ENCODE results near the gene PATE2. TPM values are rescaled to one million over a fixed set of nuclear protein-coding genes. Genes with fewer than 3 reads are reported as not detected.

The PATE2 gene
- not detected in 2 replicates for total RNA-seq (2014; rRNA removed; shearing (Covaris generic); ENCODE audit: low replicate concordance)

- DNase-seq (ENCODE audit: low read depth), result no peak
- in situ Hi-C loops (cut with HindIII; ENCODE audit: low pct_unique_long_range_greater_than_20kb, low sequenced_read_pairs), result no loop called here
These were observed at the start of gene PATE2 for GRCh38 chr11:125778728-125779127. Gene PATE2, minus strand, starts transcription at chr11:125778828. Its CDS starts 55 bp downstream, at chr11:125778773.

- in situ Hi-C loops (cut with HindIII; ENCODE audit: low pct_unique_long_range_greater_than_20kb, low sequenced_read_pairs), result no loop called here
- no peak for DNase-seq (ENCODE audit: low read depth)
These were observed 29.3 kb upstream of the PATE2 start for GRCh38 chr11:125807909-125808308.

DNA sequence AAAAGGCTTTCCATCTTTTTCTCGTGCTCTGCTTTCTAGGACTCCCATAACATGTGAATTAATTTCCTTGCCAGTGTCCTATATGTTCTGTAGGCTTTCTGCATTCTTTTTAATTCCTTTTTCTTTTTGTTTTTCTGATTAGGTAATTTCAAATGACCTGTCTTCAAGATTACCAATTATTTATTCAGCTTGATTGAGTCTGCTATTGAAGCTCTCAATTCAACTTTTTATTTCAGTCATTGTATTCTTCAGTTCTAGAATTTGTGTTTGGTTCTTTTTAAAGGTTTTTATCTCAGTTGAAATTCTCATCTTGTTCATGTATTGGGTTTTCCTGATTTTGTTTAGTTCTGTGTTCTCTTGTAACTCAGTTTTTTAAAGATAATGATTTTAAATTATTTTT is 23.8 kb upstream of the PATE2 start:
- in situ Hi-C loops (cut with HindIII; ENCODE audit: low pct_unique_long_range_greater_than_20kb, low sequenced_read_pairs), result no loop called here

DNA sequence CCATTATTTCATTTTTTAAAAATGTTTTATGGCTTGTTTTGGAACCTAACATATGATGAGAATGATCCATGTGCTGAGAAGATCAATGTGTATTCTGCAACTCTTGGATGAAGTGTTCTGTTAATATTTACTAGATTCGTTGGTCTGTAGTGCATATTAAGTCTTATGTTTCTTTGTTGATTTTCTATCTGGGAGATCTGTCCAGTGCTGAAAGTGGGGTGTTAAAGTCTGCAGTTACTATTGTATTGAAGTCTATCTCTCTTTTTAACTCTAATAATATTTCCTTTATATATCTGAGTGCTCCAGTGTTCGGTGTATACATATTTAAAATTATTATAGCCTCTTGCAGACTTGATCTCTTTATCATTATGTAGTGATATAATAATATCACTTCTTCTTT is 21.2 kb upstream of the PATE2 start:
- no peak for DNase-seq (ENCODE audit: low read depth)
- in situ Hi-C loops (cut with HindIII; ENCODE audit: low pct_unique_long_range_greater_than_20kb, low sequenced_read_pairs), result no loop called here

More for the DNA sequence above, 23.8 kb upstream of the PATE2 start:
- DNase-seq (ENCODE audit: low read depth), result no peak

GRCh38 chr11:125797641-125798040 is 19.0 kb upstream of the PATE2 start:
- in situ Hi-C loops (cut with HindIII; ENCODE audit: low pct_unique_long_range_greater_than_20kb, low sequenced_read_pairs), result no loop called here
- no peak for DNase-seq (ENCODE audit: low read depth)

GRCh38 chr11:125790825-125791224 is 12.2 kb upstream of the PATE2 start:
- DNase-seq (ENCODE audit: low read depth), result no peak
- in situ Hi-C loops (cut with HindIII; ENCODE audit: low pct_unique_long_range_greater_than_20kb, low sequenced_read_pairs), result no loop called here

GRCh38 chr11:125787827-125788226 is 9.2 kb upstream of the PATE2 start, which contains the start of gene PATE3:
Gene PATE3, plus strand, starts transcription at chr11:125788127. Its CDS starts 25 bp downstream, at chr11:125788152.
- no peak for DNase-seq (ENCODE audit: low read depth)

DNA sequence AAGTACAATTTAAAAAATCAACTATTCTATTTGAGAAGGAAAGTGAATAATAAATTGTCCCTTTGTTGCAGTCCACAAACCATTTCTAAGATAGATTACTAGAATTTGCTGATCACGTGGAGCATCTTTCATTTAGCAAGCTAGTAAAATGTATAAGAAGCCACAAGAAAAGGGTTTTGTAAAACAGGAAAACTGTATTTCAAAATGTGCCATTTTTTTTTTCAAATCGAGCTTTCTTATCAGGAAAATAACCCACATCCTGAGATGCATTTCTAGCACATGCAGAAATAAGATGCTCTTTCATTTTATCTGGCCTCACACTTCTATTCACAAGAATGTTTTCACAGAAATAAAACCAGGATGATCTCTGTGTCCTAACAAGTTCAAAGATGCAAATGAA is 6.0 kb upstream of the PATE2 start:
- no peak for DNase-seq (ENCODE audit: low read depth)
- in situ Hi-C loops (cut with HindIII; ENCODE audit: low pct_unique_long_range_greater_than_20kb, low sequenced_read_pairs), result no loop called here

More at GRCh38 chr11:125787827-125788226, 9.2 kb upstream of the PATE2 start, which contains the start of gene PATE3:
- in situ Hi-C loops (cut with HindIII; ENCODE audit: low pct_unique_long_range_greater_than_20kb, low sequenced_read_pairs), result no loop called here

DNA sequence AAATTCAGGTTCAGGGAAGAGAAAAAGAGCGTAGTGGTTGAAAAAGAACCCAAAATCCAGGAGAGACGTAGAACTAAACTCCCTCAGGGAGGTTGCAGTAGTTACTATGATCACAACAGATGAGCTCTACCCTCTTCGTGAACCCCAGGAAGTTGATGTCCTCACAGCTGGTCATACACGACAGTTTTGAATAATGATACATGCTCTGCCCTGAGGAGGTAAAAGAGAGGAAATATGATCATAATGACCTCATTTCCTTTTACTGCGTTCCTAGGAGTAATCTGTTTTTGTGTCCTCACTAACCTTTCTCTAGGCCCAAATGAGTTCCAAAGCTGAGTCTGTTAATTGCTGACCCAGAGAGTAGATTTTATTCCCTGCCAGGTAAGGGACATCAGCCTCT is 1.3 kb downstream of the PATE2 start:
- in situ Hi-C loops (cut with HindIII; ENCODE audit: low pct_unique_long_range_greater_than_20kb, low sequenced_read_pairs), result no loop called here
- DNase-seq (ENCODE audit: low read depth), result no peak

DNA sequence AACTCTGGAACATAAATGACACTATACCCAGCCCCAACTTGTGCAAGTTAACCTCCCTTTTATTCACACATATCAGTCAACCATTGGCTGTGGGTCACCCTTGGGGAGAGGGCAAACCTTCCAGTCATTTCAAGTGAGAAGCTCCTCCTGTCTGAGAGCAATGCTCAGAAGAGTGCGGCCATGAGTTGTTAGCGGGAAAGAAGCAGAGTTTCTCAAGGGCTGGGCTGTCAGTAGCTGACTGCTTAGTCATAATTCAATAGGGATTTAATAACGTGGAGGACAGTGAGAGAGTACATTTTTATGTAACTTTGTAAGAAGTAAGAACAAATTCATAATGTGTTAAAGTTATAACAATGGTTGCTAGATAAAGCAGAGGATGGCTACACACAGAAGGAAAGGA is 5.1 kb downstream of the PATE2 start:
- no peak for DNase-seq (ENCODE audit: low read depth)
- in situ Hi-C loops (cut with HindIII; ENCODE audit: low pct_unique_long_range_greater_than_20kb, low sequenced_read_pairs), result no loop called here

DNA sequence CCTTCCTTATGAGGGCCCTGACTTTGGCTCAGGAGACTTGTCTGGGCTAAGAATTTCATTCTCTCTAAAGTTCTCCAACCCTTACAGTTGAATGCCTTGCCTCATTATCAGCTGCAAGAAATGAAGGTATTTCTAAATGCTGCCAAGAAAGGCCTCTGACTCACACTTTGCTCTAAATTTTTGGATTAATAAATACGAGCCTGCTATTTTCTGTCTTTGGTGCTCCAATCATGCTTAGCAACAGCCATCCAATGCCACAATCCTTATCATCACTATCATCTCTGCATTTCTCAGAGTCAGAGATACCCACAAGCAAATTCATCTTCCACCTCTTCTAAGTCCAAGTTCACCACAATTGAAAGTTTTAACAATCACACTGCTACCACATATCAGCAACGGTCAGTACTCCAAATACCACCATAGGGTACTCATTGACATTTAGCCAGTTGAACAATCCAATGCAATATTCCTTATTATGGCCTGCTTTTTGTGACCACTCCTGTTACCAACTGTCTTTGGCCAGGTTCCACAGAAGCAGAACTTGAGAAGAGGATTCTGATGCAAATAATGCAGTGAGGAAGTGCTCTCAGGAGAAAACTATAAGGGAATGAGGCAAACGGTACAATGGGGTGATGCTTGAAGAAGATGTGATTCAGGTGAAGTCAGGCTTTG is 5.7 kb downstream of the PATE2 start:
- DNase-seq (ENCODE audit: low read depth), result no peak
- in situ Hi-C loops (cut with HindIII; ENCODE audit: low pct_unique_long_range_greater_than_20kb, low sequenced_read_pairs), result no loop called here

- in situ Hi-C loops (cut with HindIII; ENCODE audit: low pct_unique_long_range_greater_than_20kb, low sequenced_read_pairs), result no loop called here
- no peak for DNase-seq (ENCODE audit: low read depth)
These were observed 8.0 kb downstream of the PATE2 start for GRCh38 chr11:125770583-125770982.

DNA sequence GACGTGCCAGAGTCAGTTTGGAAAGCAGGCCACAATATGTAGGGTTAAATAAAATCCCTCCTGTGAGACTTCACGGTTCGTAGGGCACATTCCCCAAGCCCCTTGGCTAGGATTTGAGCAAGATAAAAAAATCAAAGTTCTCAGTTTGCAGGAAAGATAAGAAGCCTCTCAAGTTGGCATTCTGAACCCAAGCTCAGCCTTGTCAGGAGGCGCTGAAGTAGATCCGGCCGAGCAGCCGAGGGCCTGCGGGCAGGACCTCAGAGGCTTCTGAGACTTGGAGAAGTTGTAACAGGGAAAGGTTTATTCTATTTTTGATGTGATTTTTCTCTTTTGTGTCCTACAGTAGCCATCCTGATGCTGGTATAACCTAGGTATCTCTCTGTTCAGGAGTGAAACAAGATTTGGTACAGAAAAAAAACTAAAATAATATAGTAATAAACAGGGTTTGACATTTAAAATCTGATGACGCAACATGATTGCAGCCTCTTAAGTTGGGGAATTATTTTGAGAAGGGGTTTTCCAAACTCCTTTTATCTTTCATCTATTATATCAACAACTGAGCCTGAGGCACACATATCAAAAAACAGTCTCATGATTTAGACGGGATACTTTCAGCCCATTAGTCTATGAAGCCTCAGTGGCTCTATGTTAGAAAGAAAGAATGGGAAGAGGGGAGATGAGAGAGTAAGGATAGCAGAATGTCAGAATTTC is 10.1 kb downstream of the PATE2 start:
- in situ Hi-C loops (cut with HindIII; ENCODE audit: low pct_unique_long_range_greater_than_20kb, low sequenced_read_pairs), result no loop called here
- DNase-seq (ENCODE audit: low read depth), result no peak

- in situ Hi-C loops (cut with HindIII; ENCODE audit: low pct_unique_long_range_greater_than_20kb, low sequenced_read_pairs), result no loop called here
- no peak for DNase-seq (ENCODE audit: low read depth)
These were observed 12.4 kb downstream of the PATE2 start for GRCh38 chr11:125766251-125766650.

DNA sequence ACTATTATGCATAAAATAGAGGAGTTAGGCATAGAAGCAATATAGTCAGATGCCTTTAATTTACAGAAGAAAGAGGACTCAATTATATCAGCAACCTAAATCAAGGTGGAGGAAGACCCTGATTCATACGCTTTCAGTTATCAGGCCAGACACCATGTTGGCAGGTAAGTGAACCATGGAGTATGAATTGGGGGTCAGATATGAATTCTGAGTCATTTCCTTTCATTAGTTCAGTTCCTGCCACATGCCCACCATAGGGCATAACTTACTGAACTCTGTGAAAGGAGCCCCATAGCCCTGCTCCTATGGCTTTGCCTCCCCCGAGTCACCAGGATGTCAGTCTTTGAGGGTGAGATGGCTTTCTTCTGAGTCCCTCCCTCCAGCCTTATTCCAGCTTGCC is 15.1 kb downstream of the PATE2 start:
- in situ Hi-C loops (cut with HindIII; ENCODE audit: low pct_unique_long_range_greater_than_20kb, low sequenced_read_pairs), result no loop called here

DNA sequence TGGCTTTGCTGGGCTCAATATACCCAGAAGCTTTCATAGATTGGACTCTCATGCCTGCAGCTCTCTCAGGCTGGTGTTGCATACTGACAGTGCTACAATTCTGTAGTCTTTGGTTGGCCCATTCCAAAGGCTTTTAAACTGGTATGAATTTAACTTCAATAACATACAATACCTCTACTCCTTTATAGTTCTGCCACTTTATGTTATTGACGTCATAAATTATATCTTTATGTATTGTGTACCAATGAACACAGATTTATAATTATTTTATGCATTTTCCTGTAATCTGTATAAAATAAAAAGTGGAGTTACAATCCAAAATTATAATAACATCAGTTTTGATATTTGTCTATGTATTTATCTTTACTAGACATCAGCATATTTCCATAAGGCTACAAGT is 16.2 kb downstream of the PATE2 start:
- in situ Hi-C loops (cut with HindIII; ENCODE audit: low pct_unique_long_range_greater_than_20kb, low sequenced_read_pairs), result no loop called here
- DNase-seq (ENCODE audit: low read depth), result no peak

More for the DNA sequence above, 15.1 kb downstream of the PATE2 start:
- no peak for DNase-seq (ENCODE audit: low read depth)

- in situ Hi-C loops (cut with HindIII; ENCODE audit: low pct_unique_long_range_greater_than_20kb, low sequenced_read_pairs), result no loop called here
These were observed 22.6 kb downstream of the PATE2 start for GRCh38 chr11:125756050-125756449.

GRCh38 chr11:125750629-125751028 is 28.0 kb downstream of the PATE2 start:
- DNase-seq (ENCODE audit: low read depth), result no peak
- in situ Hi-C loops (cut with HindIII; ENCODE audit: low pct_unique_long_range_greater_than_20kb, low sequenced_read_pairs), result no loop called here

More at GRCh38 chr11:125756050-125756449, 22.6 kb downstream of the PATE2 start:
- DNase-seq (ENCODE audit: low read depth), result no peak

GRCh38 chr11:125745979-125746378 is 32.6 kb downstream of the PATE2 start, which contains the start of gene PATE1:
Gene PATE1, plus strand, starts transcription at chr11:125746279. Its CDS starts 26 bp downstream, at chr11:125746305.
- DNase-seq (ENCODE audit: low read depth), result no peak
- in situ Hi-C loops (cut with HindIII; ENCODE audit: low pct_unique_long_range_greater_than_20kb, low sequenced_read_pairs), result no loop called here
